Measurements from ENCODE around the gene NPR3.

DNA sequence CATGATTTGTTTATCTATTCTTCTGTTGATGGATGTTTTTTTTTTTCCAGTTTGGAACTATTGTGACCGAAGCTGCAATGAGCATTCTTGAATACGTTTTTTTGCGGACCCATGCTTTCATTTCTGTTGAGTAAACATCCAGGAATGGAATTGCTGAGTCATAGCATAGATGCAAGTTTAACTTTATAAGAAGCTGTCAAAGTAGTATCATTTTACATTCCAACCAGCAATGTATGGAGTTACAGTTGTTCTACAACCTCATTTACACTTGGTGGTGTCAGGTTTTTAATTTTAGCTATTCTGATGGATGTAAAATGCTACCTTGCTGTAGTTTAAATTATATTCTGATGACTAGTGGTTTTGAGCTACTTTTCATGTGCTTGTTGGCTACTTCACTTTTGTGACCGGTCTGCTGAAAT, 49.0 kb downstream of the NPR3 start:
- TF ChIP-seq TAF1 (IDR thresholded peaks at IDR 0.05; ENCODE audit: low read depth, low read length) (no peak), POLR2AphosphoS5 (IDR thresholded peaks at IDR 0.05; ENCODE audit: low read depth, low read length) (no peak), POLR2A (IDR thresholded peaks at IDR 0.05; ENCODE audit: low read depth, low read length) (no peak), SPI1 (IDR thresholded peaks at IDR 0.05; ENCODE audit: low read depth, low read length) (no peak), PAX5 (IDR thresholded peaks at IDR 0.05; ENCODE audit: insufficient read depth, low read length, severe bottlenecking) (no peak), POU2F2 (IDR thresholded peaks at IDR 0.05; ENCODE audit: low read depth, low read length) (no peak)

All from GM12891 (cell line).